Measurements from ENCODE around the gene LMCD1. TPM values are rescaled to one million over a fixed set of nuclear protein-coding genes. Genes with fewer than 3 reads are reported as not detected.

Gene LMCD1
- total and polyA plus RNA-seq, 2 of the 8 experiments (the other 6 are each of a cell fraction or from before 2014, with no cell fraction given), result 12.3 to 26.5 TPM

DNA sequence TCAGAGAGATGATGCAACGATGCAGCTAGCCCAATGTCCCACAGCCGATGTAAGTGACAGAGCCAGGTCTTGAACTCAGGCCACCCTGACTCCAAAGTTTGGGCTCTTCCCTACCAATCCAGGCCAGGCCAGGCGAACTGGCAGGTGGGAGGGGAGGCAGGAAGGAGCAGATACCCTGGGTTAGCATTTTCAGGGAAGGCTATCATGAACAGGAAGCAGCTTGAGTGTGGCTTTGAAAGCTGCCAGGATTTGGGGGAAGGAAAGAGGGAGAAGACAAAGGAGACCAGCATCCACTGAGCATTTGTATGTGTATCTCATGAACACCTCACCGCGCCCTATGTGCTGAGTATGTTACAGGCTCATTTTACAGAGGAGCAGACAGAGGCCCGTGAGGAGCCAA, 38.8 kb downstream of the LMCD1 start:
- no peak overlapping the region for H3K4me2 ChIP-seq (ENCODE audit: insufficient read depth in 1 of 2, low read depth in 2 of 2, low read length in 2 of 2)
- no peak overlapping the region for H3K14ac ChIP-seq (ENCODE audit: insufficient read length)
- H3K79me1 ChIP-seq (ENCODE audit: low read depth, low read length), result no peaks in the 10 kb centered on the region; the same call in 1 of the 2 replicates
- no peaks in the 10 kb centered on the region for H4K20me1 ChIP-seq (replicated peaks in 1 of 2; ENCODE audit: control insufficient read depth in 1 of 2, insufficient read depth in 2 of 2, low read length in 2 of 2)
- ChIA-PET POLR2A (ENCODE audit: partially characterized antibody) (no interaction called here), CTCF (ENCODE audit: partially characterized antibody) (interaction anchor here (1.3 kb wide), 1 partner anchor 15 kb away, joined by 3 read pairs; no protein-coding TSS in a partner anchor)
- peaks cover 0 to 8% (median 5%) of the 10 kb centered on the region in 4 experiments; a peak in 4 of 7 replicates for H3K4me1 ChIP-seq (replicated peaks in 1 of 4; ENCODE audit: control insufficient read depth in 3 of 4, insufficient read depth in 4 of 4, low read length in 3 of 4)
- no peak overlapping the region for H2BK120ac ChIP-seq (replicated peaks; ENCODE audit: low read depth, low read length)
- no peak overlapping the region for H3K9ac ChIP-seq (replicated peaks in 1 of 4; ENCODE audit: extremely low read depth in 1 of 4, low read depth in 3 of 4, low read length in 3 of 4)
- no peak overlapping the region for H3K23ac ChIP-seq (ENCODE audit: insufficient read length)
- no peak overlapping the region for H2AFZ ChIP-seq (ENCODE audit: low read length)
- FAIRE-seq, result no peak
- no peak overlapping the region for H3K4me3 ChIP-seq (ENCODE audit: extremely low read depth in 1 of 4, insufficient read depth in 2 of 4, low read depth in 3 of 4, low read length in 4 of 4)
- H2BK5ac ChIP-seq (ENCODE audit: low read depth, low read length), result no peak overlapping the region
- no peak overlapping the region for H3K56ac ChIP-seq (replicated peaks; ENCODE audit: insufficient read length, low read depth, low read length)
- no peak overlapping the region for H2BK15ac ChIP-seq (ENCODE audit: low read length)
- H4K8ac ChIP-seq (ENCODE audit: extremely low read depth, insufficient read depth, low read length), result no peak overlapping the region
- H3K23me2 ChIP-seq (ENCODE audit: low read depth, low read length), result no peaks in the 10 kb centered on the region
- no peak overlapping the region for H4K91ac ChIP-seq (replicated peaks; ENCODE audit: insufficient read length, low read length)
- DNase-seq (ENCODE audit: low read depth in 1 of 2, low spot score in 2 of 2), result no peak
- no peaks in the 10 kb centered on the region for H3K27me3 ChIP-seq (replicated peaks in 1 of 4; ENCODE audit: control insufficient read depth in 3 of 4, extremely low read depth in 1 of 4, insufficient read depth in 3 of 4, low read length in 3 of 4)
- H3K9me3 ChIP-seq (ENCODE audit: insufficient read depth in 2 of 2, low read depth in 1 of 2, low read length in 1 of 2), result 0 out of 4 replicates have a peak, but pooled peaks cover 0 to 2% of the 10 kb centered on the region in 2 experiments
- 82% methylated on average over 6 of the region's 6 CpGs; no CpG with 5 or more reads in 1 of the 2 experiments for WGBS, 2 experiments (ENCODE audit: extremely low coverage in 1 of 2, insufficient coverage in 1 of 2, insufficient read length in 1 of 2, insufficient replicate concordance in 2 of 2, low coverage in 1 of 2, low lambda C conversion rate in 2 of 2, missing lambda C conversion rate in 1 of 2)
- H3K4ac ChIP-seq (replicated peaks; ENCODE audit: insufficient read length, low read depth, low read length), result no peak overlapping the region
- no peak overlapping the region for H2BK20ac ChIP-seq (ENCODE audit: low read length)
- H3K18ac ChIP-seq (ENCODE audit: extremely low read depth, low read length), result no peak overlapping the region
- no peak overlapping the region for H2AK5ac ChIP-seq (ENCODE audit: low read depth, low read length)
- no peak overlapping the region for H4K5ac ChIP-seq (ENCODE audit: insufficient read length, low read depth, low read length)
- peaks cover 0 to 17% (median 6%) of the 10 kb centered on the region in 4 experiments; a peak in 6 of 8 replicates for H3K36me3 ChIP-seq (ENCODE audit: control insufficient read depth in 2 of 4, insufficient read depth in 4 of 4, low read length in 3 of 4)
- no peak overlapping the region for H3K27ac ChIP-seq (ENCODE audit: low read depth, low read length)
- H2BK12ac ChIP-seq (ENCODE audit: low read depth, low read length), result no peak overlapping the region
- no peaks in the 10 kb centered on the region for H3K79me2 ChIP-seq (ENCODE audit: control insufficient read depth in 1 of 2, insufficient read depth in 2 of 2, low read length in 2 of 2)
- no peak for TF ChIP-seq JUND (IDR thresholded peaks at IDR 0.05; ENCODE audit: low read length)
- no peak for TF ChIP-seq KDM1A (IDR thresholded peaks at IDR 0.05; ENCODE audit: borderline replicate concordance, low read length)
- no peak for TF ChIP-seq RFX5 (IDR thresholded peaks at IDR 0.05; ENCODE audit: borderline replicate concordance, low read depth, low read length)
- no peak for TF ChIP-seq ASH2L (IDR thresholded peaks at IDR 0.05; ENCODE audit: low read length)
- no peak for TF ChIP-seq CREB1 (IDR thresholded peaks at IDR 0.05)
- TF ChIP-seq RXRA (IDR thresholded peaks at IDR 0.05; ENCODE audit: insufficient read depth, low read depth, low read length), result no peak
- TF ChIP-seq RAD21 (IDR thresholded peaks at IDR 0.05 in 1 of 2, conservative IDR thresholded peaks at IDR 0.05 in 1 of 2; ENCODE audit: low read depth in 2 of 2, low read length in 2 of 2), result no peak
- no peak for TF ChIP-seq NANOG (IDR thresholded peaks at IDR 0.05; ENCODE audit: insufficient read depth, low read depth, low read length, poor library complexity, severe bottlenecking)
- TF ChIP-seq, protein P1, sequence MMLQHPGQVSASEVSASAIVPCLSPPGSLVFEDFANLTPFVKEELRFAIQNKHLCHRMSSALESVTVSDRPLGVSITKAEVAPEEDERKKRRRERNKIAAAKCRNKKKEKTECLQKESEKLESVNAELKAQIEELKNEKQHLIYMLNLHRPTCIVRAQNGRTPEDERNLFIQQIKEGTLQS (IDR thresholded peaks at IDR 0.05; ENCODE audit: insufficient read depth, low read depth, low read length), result no peak
- TF ChIP-seq EZH2 (IDR thresholded peaks at IDR 0.05; ENCODE audit: low read depth, low read length, severe bottlenecking), result no peak
- no peak for TF ChIP-seq CBX8 (IDR thresholded peaks at IDR 0.05; ENCODE audit: borderline replicate concordance, low read depth, low read length)
- TF ChIP-seq CTBP2 (IDR thresholded peaks at IDR 0.05; ENCODE audit: borderline replicate concordance, insufficient read depth, insufficient read length, low read length), result no peak

Data from H1 (cell line).